ENCODE measurements around the gene FRMPD1. TPM values are rescaled to one million over a fixed set of nuclear protein-coding genes. Genes with fewer than 3 reads are reported as not detected.

Gene FRMPD1
- total and polyA plus RNA-seq, 7 donors: 0.16 to 0.71 (median 0.28) TPM; not detected in 2

DNA sequence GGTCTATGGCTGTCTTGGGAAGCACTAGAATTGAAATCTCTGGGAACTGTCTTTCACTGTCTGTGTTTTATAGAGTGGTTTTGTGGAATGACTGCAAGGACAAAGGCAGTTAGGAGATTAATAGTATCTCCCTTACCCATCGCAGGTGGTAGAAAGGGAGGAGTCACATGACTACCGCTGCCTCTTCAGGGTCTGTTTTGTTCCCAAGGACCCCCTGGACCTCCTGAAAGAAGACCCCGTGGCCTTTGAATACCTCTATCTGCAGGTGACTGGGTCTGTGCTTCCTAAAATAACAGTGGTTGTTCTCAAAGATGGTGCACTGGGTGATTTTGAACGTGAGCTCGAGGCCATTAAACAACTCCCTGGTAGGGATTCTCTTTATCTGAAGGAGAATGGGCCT lies 80.1 kb downstream of the FRMPD1 start:
- Histone ChIP-seq H3K9me3 (no peaks in the 10 kb centered on the region), H3K4me3 (no peak overlapping the region), H3K27me3 (peaks cover 0 to 7% (median 0%) of the 10 kb centered on the region in 3 donors), H3K27ac (no peak overlapping the region), H3K4me1 (no peaks in the 10 kb centered on the region), H3K36me3 (no peaks in the 10 kb centered on the region)
- intact Hi-C loops (cut with DNase I): no loop called here
- 62 to 73% methylated on average over 5 of the region's 5 CpGs for WGBS, 2 donors
- TF ChIP-seq POLR2A (IDR thresholded peaks at IDR 0.05): no peak
- no peak for TF ChIP-seq EP300 (IDR thresholded peaks at IDR 0.05)
- TF ChIP-seq POLR2AphosphoS5 (IDR thresholded peaks at IDR 0.05): no peak
- TF ChIP-seq, protein P1, sequence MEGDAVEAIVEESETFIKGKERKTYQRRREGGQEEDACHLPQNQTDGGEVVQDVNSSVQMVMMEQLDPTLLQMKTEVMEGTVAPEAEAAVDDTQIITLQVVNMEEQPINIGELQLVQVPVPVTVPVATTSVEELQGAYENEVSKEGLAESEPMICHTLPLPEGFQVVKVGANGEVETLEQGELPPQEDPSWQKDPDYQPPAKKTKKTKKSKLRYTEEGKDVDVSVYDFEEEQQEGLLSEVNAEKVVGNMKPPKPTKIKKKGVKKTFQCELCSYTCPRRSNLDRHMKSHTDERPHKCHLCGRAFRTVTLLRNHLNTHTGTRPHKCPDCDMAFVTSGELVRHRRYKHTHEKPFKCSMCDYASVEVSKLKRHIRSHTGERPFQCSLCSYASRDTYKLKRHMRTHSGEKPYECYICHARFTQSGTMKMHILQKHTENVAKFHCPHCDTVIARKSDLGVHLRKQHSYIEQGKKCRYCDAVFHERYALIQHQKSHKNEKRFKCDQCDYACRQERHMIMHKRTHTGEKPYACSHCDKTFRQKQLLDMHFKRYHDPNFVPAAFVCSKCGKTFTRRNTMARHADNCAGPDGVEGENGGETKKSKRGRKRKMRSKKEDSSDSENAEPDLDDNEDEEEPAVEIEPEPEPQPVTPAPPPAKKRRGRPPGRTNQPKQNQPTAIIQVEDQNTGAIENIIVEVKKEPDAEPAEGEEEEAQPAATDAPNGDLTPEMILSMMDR (IDR thresholded peaks at IDR 0.05): no peak
- no peak for DNase-seq

DNA sequence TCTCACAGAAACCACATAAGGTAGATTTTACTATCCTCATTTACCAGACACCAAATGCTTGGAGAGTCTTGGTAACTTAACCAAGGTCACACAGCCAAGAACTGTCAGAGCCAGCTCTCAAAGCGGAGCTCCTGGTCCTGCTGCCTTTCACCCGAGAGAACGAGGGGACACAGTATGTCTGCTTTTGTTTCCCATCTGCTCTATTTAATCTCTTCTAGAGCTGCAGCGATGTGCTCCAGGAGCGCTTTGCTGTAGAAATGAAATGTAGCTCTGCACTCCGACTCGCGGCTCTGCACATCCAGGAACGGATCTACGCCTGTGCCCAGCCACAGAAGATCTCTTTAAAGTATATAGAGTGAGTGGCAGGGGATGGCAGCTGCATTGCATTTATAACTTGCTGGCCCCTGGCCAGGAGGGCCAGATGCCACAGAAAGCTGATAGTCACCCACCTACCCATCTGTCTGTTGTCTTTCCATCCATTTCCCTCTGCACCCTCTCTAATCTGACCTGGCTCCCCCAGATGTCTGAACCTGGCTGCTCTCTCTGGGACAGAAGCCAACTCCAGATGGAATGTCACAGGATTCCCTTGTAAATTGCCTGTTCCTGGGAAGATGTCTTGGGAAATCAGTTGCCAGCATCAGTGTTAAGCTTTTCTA lies 81.5 kb downstream of the FRMPD1 start:
- no peak for DNase-seq
- no peaks in the 10 kb centered on the region for H3K36me3 ChIP-seq
- H3K9me3 ChIP-seq: no peaks in the 10 kb centered on the region
- WGBS, 2 donors: 87 to 88% methylated on average over 10 of the region's 10 CpGs
- peaks cover 0 to 7% (median 0%) of the 10 kb centered on the region in 3 donors for H3K27me3 ChIP-seq
- no peaks in the 10 kb centered on the region for H3K4me1 ChIP-seq
- H3K27ac ChIP-seq: no peak overlapping the region
- intact Hi-C loops (cut with DNase I): no loop called here
- TF ChIP-seq POLR2AphosphoS5 (IDR thresholded peaks at IDR 0.05) (no peak), EP300 (IDR thresholded peaks at IDR 0.05) (no peak), POLR2A (IDR thresholded peaks at IDR 0.05) (no peak)
- TF ChIP-seq, protein P1 (IDR thresholded peaks at IDR 0.05): no peak
- no peak overlapping the region for H3K4me3 ChIP-seq

DNA sequence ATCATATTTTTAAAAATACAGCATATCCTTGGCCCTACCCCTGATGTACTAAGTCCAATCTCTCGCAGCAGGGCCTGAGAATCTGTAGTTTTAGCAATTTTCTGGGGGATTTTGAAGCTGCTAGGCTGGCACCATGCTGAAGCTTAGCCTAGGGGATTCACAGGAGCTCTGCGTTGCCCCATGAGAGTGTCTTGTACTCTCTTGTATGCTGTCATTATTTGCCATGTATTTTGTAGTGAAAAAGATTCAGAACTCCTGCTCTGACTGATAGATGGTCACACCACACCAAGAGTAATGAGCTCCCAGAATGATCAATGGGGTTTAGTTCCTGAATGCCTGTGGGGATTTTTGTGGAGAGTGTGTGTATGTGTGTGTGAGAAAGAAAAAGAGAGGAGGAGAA lies 82.2 kb downstream of the FRMPD1 start:
- Histone ChIP-seq H3K4me3 (no peak overlapping the region), H3K27ac (no peak overlapping the region), H3K36me3 (no peaks in the 10 kb centered on the region), H3K9me3 (no peaks in the 10 kb centered on the region), H3K27me3 (peaks cover 0 to 6% (median 0%) of the 10 kb centered on the region in 3 donors), H3K4me1 (no peaks in the 10 kb centered on the region)
- no peak for DNase-seq
- 44 to 89% methylated on average over 2 of the region's 2 CpGs for WGBS, 2 donors
- intact Hi-C loops (cut with DNase I): no loop called here
- TF ChIP-seq POLR2A (IDR thresholded peaks at IDR 0.05) (no peak), EP300 (IDR thresholded peaks at IDR 0.05) (no peak), POLR2AphosphoS5 (IDR thresholded peaks at IDR 0.05) (no peak)
- TF ChIP-seq, protein P1 (IDR thresholded peaks at IDR 0.05): no peak

DNA sequence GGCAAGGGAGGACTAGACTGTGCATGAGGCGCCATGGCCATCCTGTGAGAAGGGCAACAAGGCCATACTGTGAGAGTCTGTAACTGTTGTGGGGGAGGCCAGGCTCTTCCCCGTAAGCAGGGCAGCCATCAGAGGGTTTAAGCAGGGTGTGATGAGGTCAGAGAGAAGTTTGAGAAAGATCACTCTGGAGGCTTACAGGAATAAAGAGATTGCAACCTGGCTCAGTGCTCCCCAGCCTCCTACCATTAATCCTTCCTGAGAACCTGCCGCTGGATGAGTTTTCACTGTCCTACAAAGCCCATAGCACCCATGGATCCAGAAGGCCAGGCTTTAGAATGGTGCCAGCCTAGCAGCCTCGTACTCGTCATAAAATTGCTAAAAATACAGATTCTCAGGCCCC lies 88.5 kb downstream of the FRMPD1 start:
- no peak for DNase-seq
- WGBS, 2 donors: 90 to 92% methylated on average over 5 of the region's 5 CpGs
- TF ChIP-seq EP300 (IDR thresholded peaks at IDR 0.05) (no peak), POLR2A (IDR thresholded peaks at IDR 0.05) (no peak), POLR2AphosphoS5 (IDR thresholded peaks at IDR 0.05) (no peak)
- TF ChIP-seq, protein P1 (IDR thresholded peaks at IDR 0.05): no peak
- no peaks in the 10 kb centered on the region for H3K27me3 ChIP-seq
- H3K27ac ChIP-seq: no peak overlapping the region
- H3K9me3 ChIP-seq: no peaks in the 10 kb centered on the region
- H3K4me3 ChIP-seq: no peak overlapping the region
- H3K4me1 ChIP-seq: no peaks in the 10 kb centered on the region
- intact Hi-C loops (cut with DNase I): no loop called here
- no peaks in the 10 kb centered on the region for H3K36me3 ChIP-seq

DNA sequence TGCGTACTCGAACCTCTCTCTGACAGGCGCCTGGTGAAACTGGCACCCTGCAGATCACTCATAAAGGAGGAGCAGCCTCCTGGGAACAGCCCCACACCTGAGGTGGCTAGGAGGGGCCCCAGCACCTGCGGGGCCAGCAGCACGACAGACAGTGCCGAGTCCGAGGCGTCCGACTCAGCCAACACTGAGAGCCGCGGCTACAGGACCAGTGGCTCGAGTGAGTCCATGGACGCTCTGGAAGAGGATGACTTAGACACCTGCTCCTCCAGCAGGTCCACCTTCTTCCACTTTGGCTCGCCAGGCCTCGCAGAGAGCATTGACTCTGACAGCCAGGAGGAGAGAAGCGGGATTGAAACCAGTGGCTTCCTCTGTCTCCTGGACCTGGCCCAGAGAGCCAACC lies 89.4 kb downstream of the FRMPD1 start:
- Histone ChIP-seq H3K27me3 (no peaks in the 10 kb centered on the region), H3K36me3 (no peaks in the 10 kb centered on the region), H3K27ac (no peak overlapping the region), H3K4me3 (no peak overlapping the region), H3K9me3 (no peaks in the 10 kb centered on the region), H3K4me1 (no peaks in the 10 kb centered on the region)
- no peak for DNase-seq
- TF ChIP-seq EP300 (IDR thresholded peaks at IDR 0.05): no peak
- no peak for TF ChIP-seq POLR2AphosphoS5 (IDR thresholded peaks at IDR 0.05)
- TF ChIP-seq, protein P1 (IDR thresholded peaks at IDR 0.05): no peak
- TF ChIP-seq POLR2A (IDR thresholded peaks at IDR 0.05): no peak
- intact Hi-C loops (cut with DNase I): no loop called here
- WGBS, 2 donors: 95% methylated on average over 16 of the region's 16 CpGs
